ENCODE data around the gene PCK2. TPM values are rescaled to one million over a fixed set of nuclear protein-coding genes. Genes with fewer than 3 reads are reported as not detected.
A peak's percentile ranks its signal among the peaks of the same experiment; 100 is the strongest.

The PCK2 gene
- total and polyA plus RNA-seq, 4 donors, result 39.8 to 250 (median 221) TPM

- no peaks in the 10 kb centered on the region for H3K9me3 ChIP-seq (ENCODE audit: control insufficient read depth in 4 of 4, low read length in 3 of 4)
- no peak for DNase-seq (ENCODE audit: low spot score)
- H3K27ac ChIP-seq (ENCODE audit: low read depth in 1 of 2, low read length in 2 of 2), result peak overlapping the region; percentile 26 to 51
- H3K27me3 ChIP-seq (ENCODE audit: control insufficient read depth in 4 of 4, insufficient read depth in 4 of 4, low read length in 3 of 4), result no peaks in the 10 kb centered on the region
- no peak overlapping the region for H3K4me3 ChIP-seq (ENCODE audit: low read depth in 1 of 3, low read length in 3 of 3)
- WGBS, result 48% methylated on average over 11 of the region's 11 CpGs
- peaks cover 30 to 47% (median 39%) of the 10 kb centered on the region in 4 donors for H3K4me1 ChIP-seq (ENCODE audit: control insufficient read depth in 4 of 4, insufficient read depth in 4 of 4, low read length in 3 of 4)
- H3K36me3 ChIP-seq (ENCODE audit: control insufficient read depth in 4 of 4, insufficient read depth in 3 of 4, low read depth in 1 of 4, low read length in 3 of 4), result no peaks in the 10 kb centered on the region
- no peak overlapping the region for H3K9ac ChIP-seq (ENCODE audit: low read depth in 1 of 2, low read length in 2 of 2)
- TF ChIP-seq HNF4G (IDR thresholded peaks at IDR 0.05) (peak; percentile 99), YY1 (IDR thresholded peaks at IDR 0.05) (peak; percentile 77), SP1 (IDR thresholded peaks at IDR 0.05) (peak; percentile 96), ZBTB33 (IDR thresholded peaks at IDR 0.05) (peak; percentile 86), JUND (IDR thresholded peaks at IDR 0.05) (peak in 1 of 2 donors; percentile 89), HNF4A (conservative IDR thresholded peaks at IDR 0.05) (peak; percentile 100), NR2F2 (IDR thresholded peaks at IDR 0.05) (peak; percentile 77), FOXA1 (IDR thresholded peaks at IDR 0.05) (peak; percentile 41), TAF1 (conservative IDR thresholded peaks at IDR 0.05) (no peak), RAD21 (IDR thresholded peaks at IDR 0.05) (peak in 1 of 2 donors; percentile 45), GABPA (IDR thresholded peaks at IDR 0.05 in 1 of 2, conservative IDR thresholded peaks at IDR 0.05 in 1 of 2) (peak in 1 of 2 donors; percentile 69), ATF3 (IDR thresholded peaks at IDR 0.05) (no peak), RXRA (IDR thresholded peaks at IDR 0.05) (peak; percentile 97 to 99), FOXA2 (IDR thresholded peaks at IDR 0.05) (peak; percentile 59), EGR1 (IDR thresholded peaks at IDR 0.05; ENCODE audit: low read depth in 2 of 2) (peak in 1 of 2 donors; percentile 43)
- TF ChIP-seq, protein P1, sequence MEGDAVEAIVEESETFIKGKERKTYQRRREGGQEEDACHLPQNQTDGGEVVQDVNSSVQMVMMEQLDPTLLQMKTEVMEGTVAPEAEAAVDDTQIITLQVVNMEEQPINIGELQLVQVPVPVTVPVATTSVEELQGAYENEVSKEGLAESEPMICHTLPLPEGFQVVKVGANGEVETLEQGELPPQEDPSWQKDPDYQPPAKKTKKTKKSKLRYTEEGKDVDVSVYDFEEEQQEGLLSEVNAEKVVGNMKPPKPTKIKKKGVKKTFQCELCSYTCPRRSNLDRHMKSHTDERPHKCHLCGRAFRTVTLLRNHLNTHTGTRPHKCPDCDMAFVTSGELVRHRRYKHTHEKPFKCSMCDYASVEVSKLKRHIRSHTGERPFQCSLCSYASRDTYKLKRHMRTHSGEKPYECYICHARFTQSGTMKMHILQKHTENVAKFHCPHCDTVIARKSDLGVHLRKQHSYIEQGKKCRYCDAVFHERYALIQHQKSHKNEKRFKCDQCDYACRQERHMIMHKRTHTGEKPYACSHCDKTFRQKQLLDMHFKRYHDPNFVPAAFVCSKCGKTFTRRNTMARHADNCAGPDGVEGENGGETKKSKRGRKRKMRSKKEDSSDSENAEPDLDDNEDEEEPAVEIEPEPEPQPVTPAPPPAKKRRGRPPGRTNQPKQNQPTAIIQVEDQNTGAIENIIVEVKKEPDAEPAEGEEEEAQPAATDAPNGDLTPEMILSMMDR (IDR thresholded peaks at IDR 0.05; ENCODE audit: low read depth, low read length, missing input control), result no peak
- TF ChIP-seq, protein P2, sequence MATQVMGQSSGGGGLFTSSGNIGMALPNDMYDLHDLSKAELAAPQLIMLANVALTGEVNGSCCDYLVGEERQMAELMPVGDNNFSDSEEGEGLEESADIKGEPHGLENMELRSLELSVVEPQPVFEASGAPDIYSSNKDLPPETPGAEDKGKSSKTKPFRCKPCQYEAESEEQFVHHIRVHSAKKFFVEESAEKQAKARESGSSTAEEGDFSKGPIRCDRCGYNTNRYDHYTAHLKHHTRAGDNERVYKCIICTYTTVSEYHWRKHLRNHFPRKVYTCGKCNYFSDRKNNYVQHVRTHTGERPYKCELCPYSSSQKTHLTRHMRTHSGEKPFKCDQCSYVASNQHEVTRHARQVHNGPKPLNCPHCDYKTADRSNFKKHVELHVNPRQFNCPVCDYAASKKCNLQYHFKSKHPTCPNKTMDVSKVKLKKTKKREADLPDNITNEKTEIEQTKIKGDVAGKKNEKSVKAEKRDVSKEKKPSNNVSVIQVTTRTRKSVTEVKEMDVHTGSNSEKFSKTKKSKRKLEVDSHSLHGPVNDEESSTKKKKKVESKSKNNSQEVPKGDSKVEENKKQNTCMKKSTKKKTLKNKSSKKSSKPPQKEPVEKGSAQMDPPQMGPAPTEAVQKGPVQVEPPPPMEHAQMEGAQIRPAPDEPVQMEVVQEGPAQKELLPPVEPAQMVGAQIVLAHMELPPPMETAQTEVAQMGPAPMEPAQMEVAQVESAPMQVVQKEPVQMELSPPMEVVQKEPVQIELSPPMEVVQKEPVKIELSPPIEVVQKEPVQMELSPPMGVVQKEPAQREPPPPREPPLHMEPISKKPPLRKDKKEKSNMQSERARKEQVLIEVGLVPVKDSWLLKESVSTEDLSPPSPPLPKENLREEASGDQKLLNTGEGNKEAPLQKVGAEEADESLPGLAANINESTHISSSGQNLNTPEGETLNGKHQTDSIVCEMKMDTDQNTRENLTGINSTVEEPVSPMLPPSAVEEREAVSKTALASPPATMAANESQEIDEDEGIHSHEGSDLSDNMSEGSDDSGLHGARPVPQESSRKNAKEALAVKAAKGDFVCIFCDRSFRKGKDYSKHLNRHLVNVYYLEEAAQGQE (IDR thresholded peaks at IDR 0.05), result peak; percentile 80
- TF ChIP-seq, protein P3, sequence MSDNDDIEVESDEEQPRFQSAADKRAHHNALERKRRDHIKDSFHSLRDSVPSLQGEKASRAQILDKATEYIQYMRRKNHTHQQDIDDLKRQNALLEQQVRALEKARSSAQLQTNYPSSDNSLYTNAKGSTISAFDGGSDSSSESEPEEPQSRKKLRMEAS (IDR thresholded peaks at IDR 0.05), result peak; percentile 100
Measured at GRCh38 chr14:24074625-24075484, 19.3 kb upstream of the PCK2 start.

Data from liver (tissue), 9 donors.